ENCODE data around the gene RBMX.

RBMX gene

DNA sequence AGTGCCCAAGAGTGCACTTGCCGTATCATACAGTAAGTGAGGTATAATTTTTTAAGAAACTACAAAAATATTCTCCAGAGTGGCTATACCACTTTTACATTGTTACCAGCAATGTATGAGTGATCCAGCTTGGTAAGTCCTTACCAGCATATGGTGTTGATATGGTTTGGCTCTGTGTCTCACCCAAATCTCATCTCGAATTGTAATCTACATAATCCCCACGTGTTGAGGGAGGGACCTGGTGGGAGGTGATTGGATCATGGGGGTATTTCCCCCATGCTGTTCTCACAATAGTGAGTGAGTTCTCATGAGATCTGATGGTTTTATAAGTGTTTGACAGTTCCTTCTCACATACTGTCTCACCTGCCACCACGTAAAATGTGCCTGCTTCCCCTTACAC lies 44.8 kb downstream of the RBMX start:
- DNase-seq (ENCODE audit: low read depth in 2 of 2): no peak

DNA sequence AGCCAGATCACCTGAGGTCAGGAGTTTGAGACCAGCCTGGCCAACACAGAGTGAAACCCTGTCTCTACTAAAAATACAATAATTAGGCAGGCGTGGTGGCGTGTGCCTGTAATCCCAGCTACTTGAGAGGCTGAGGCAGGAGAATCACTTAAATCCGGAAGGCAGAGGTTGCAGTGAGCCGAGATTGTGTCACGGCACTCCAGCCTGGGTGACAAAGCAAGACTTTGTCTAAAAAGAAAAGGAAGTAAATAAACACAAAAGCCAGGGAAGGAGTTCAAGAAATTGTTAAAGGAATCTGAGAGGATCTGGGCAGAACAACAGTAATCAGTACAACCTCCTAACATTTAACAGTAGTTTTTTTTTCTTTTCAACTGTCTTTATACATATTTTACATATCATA lies 51.1 kb downstream of the RBMX start:
- no peak for DNase-seq (ENCODE audit: low read depth in 2 of 2)

GRCh38 chrX:136828830-136829229 lies 51.7 kb downstream of the RBMX start:
- no peak for DNase-seq (ENCODE audit: low read depth in 2 of 2)

GRCh38 chrX:136827026-136827425 lies 53.5 kb downstream of the RBMX start:
- no peak for DNase-seq (ENCODE audit: low read depth in 2 of 2)

DNA sequence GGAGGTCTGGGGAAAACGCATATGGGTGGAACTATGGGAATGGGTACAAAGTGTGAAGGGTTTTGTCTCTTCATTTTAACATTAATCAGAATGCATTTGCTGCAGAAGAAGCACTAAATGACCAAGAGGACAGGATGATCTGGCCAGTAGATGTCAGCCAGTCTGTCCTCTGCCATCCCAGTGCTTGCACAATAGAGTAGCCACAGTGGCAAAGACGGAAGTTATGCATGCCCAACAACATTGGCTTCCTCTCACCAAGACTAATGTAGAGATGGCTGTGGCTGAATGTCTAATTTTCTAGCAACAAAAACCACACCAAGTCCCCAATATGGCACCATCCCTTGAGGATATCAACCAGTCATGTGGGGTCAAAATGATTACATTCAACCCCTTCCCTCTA lies 54.8 kb downstream of the RBMX start:
- no peak for DNase-seq (ENCODE audit: low read depth in 2 of 2)

Measured in stimulated activated CD4-positive, alpha-beta T cell treated with anti-CD3 and anti-CD28 coated beads, Interleukin-4, amount 100 ng/mL, for 48 hours (primary cell).